ENCODE measurements around the gene CDC42BPA.
"Not testable (repeated sequence)": the region's sequence is repeated elsewhere in the genome, so short reads cannot be mapped to it uniquely, and the experiment has no call there.

The CDC42BPA gene

DNA sequence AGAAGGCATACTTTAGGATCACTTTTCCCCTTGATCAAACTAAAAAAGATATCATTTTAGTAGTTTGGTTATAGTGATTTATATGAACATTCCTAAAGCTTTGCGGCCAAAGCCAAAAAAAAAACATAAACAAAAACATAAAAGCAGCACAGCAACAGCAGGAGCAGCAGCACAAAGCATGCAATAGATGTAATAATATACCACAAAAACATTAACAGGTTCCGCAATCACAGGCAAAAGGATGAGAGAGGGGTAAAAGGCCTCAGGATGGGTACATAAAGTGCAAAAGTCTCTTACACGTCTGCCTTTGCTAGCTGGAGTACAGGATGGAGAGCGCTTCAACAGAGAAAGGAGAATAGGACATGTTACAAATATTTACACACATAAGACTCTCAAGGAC, 259.2 kb downstream of the CDC42BPA start:
- no peak for DNase-seq

DNA sequence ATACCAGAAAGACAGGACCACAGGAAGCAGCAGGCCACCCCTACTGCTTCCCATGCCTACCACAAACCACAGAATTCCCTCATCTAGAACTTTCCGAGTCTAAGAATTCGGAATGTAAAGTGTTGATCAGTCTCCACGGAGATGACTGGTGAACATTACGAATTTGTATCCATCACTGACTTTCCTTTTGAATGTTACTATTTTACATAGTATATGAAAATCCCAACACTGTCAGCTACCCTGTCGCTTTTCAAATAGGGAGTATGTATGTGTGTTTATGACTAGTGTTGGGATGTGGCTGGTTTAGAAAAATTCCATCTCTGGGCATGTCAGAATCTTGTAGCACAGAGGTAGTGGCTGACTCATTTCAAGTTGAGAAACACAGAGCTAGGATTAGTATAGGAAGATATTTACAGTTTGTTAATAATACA, 260.0 kb downstream of the CDC42BPA start:
- DNase-seq: no peak

DNA sequence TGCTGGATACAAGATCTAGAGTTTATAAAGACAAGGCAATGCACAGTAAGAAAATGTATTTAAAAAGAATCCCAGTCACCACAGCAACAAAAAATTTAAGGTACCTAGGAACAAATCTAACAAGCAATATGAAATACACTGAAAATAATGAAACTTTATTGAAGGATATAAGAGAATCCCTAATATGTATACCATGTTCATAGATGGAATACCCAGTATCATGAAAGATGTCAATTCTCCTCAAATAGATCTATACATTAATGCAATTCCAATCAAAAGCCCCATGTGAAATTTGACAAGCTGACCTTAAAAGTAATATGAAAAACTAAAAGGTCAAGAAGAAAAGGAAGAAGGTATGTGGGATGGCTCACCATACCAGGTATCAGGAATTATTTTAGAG, 269.0 kb downstream of the CDC42BPA start:
- DNase-seq: no peak

DNA sequence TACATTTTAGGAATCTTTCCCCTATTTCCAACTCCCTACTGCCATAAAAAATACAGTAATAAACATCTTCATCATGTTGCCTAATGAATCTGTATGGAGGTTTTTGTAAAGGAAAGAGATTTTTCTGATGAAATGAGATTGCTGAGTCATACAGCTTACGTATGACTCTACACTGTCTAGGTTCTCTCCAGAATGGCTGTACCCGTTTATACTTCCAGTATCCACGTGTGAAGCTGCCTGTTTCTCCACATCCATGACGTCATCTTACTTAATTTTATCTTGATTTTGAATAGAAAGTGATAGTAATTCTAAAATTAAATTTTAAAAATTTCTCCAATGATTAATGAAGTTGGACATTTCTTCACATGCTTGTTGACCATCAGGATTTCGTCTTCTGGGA, 274.5 kb downstream of the CDC42BPA start:
- no peak for DNase-seq

DNA sequence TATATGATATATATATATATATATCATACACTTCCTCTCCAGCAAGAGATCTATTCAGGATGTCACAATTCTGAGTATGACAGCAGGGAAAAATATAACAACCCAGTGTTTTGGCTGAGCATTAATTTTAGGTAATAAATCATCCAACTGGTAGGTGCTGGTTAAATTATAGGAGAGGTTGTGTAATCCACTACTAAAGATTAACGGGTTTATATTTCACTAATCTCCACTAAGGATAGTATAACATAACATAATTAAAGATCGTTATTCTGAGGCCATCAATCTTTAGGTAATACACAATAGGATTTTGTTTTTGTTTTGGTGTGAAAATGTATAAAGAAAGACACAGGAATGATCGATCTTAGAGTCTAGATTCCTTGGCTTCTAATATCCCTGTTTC, 276.0 kb downstream of the CDC42BPA start:
- no peak for DNase-seq

DNA sequence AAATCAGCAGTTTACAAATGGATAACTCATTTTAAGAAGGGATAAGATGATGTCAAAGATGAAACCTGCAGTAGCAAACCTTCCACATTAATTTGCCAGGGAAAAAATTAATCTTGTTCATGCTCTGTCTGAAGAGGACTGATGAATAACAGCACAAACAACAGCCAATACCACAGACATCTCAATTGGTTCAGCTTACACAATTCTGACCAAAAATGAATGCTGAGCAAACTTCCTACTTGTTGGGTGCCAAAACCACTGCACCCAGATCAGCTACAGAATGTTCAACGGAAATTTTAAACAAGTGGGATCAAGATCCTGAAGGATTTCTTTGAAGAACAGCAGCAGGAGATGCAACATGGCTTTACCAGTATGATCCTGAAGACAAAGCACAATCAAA, 279.9 kb downstream of the CDC42BPA start:
- DNase-seq: no peak

DNA sequence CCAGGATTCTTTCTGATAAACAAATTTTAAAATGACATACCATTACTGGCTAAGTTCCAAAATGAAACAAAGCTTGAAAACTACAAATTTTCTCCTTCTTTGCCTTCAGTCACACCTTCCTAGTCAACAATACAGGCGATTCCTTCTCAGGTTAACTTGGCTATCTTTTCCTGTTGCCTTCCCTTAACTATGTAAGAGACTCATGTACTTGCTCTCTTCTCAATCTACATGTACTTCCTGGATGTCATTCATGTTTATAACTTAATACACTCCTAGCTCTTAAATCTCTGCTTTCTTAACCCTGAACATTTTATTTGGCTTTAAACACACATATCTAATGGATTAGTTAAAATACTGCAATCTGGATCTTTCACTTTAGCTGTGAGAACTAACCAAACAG, 281.2 kb downstream of the CDC42BPA start:
- DNase-seq: no peak

DNA sequence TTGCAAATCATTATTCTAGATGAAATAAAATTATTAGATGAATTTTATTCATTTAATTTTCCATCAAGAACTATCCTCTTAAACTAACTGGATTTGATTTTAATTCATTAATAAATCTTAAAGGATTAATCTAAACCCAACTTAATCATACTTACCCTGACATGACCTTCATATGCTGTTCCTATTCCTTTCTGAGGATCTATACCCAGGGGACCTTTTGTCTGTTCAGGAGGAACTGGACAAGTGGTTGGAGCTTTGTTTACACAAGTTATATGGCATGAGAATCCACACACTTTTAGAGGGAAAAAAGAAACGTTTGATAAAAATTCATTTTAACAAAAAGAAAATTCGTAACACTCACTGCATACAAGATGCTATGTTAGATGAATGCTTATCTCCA, 283.0 kb downstream of the CDC42BPA start:
- no peak for DNase-seq

DNA sequence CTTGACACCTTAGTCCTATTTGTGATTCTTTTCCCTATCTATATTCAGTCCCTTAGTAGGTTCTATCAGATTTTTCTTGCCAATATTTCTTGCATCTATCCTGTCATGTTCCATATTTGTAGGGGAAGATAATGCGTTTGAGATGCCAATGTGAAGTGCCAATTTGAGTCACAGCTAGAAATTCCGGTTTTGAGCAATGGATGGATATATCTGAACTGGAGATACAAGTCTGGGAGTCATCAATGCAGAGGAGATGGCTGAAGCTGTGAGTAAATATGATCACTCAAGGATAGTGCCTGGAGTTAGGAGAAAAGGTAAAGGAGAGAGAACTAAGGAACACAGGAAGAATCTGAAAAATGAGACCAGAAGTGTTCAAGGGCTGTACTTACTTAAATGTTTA, 284.4 kb downstream of the CDC42BPA start:
- no peak for DNase-seq

DNA sequence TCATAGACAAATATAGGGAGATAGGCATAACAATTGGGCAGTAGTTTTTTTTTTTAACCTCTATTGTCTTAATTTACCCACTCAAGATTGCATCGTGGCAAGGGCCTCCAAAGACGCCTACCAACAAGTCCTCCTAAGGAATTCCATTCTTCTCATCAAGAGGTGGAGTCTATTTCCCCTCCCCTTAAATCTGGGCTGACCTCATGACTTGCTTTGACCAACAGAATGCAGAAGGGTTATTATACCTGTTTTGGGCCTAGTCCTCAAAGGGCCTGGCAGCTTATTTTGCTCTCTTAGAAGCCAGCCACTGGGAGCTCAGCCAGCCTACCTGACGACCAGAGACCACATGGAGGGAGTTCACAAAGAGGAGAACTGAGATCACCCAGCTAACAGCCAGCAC, 285.9 kb downstream of the CDC42BPA start:
- DNase-seq: no peak

DNA sequence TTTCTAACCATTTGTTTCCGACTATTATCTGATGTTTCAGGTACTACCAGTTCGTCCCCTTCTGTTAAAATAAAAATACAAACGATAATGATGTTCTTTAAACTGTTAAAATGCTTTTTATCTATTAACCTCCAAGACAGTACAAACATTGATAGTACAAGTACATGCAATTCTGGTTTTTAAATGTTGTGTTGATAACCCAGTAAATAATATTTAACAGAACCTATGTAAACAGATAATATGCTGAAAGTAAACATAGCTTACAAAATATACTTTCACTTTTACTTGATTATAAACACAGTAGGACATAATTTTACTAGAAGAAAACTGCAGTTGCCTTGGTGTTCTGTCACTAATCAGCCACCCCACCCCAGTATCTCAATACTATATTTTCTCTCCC, 301.3 kb downstream of the CDC42BPA start:
- DNase-seq: no peak

DNA sequence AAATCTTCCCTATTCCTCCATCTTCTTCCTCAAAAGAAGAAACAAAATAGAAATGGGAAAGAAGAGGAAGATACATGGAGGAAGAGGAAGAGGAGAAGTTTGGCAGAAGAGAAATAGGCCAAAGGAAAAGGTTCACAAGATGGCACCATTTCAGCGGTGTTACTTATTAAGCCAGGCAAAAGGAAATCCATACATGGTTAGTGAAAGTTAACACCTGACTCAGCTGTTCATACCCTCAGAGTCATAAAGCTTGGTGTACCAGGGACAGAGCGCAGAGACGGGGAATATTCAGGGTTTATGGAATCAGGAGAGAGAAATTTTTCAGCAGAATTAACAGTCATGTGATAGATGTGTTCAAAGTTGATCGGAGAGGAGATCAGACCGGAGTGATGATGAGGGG, 307.6 kb downstream of the CDC42BPA start:
- DNase-seq: no peak

DNA sequence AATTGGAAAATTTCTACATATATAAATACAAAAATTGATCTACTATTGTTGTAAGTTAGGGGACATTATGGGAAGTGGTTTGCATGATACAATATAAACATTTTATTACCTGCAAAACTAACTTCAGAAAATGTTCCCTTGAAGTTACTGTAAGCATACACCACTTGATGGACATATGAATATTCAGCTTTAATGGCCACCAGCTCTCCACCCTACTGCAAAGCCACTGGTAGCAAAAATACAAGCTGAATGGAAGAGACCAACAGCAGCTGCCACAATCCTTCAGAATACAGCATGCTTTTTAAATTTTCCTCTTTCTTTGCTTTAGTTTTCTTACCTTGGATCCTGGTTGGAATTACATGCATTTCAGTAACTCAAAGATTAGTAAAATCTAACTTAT, 308.4 kb downstream of the CDC42BPA start:
- DNase-seq: no peak

DNA sequence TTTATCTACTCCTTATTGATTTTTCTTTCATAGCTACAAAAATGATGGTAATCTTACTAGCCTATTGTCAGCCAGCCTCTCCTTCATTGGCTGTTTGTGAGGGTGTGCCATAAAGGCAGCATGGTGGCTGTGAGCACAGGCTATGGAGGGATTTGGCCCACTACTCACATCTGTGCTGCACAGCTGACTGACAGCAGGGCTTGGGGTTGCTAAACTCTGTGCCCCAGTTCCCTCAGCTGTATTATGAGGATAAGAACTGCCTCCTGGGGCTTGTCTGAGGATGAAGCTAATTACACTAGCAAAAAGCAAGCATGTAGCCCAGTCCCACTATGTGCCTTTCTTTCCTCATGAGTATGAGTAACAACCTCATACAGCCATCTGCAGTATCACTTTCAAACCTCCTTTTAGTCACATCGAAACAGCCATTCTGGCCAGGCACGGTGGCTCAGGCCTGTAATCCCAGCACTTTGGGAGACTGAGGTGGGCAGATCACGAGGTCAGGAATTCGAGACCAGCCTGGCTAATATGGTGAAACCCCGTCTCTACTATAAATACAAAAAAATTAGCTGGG, 312.0 kb downstream of the CDC42BPA start:
- DNase-seq: no peak

DNA sequence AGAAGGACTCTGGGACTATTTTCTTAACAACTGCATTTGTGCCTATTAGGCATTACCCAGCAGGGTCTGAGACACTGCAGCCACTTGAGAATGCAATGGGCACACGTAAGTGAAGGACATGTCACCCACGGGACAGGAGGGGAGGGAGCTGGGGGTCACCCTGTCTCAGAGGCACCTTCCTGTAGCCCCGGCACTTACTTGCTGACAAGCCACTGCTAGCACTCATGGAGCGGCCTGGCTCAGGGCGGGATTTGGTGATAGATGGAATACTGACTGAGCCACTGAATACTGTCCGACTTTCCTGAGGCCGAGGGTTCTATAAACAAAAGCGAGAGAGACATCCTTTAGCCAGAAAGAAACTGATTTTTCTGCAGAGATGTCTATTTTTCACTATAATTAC, 313.5 kb downstream of the CDC42BPA start:
- no peak for DNase-seq

DNA sequence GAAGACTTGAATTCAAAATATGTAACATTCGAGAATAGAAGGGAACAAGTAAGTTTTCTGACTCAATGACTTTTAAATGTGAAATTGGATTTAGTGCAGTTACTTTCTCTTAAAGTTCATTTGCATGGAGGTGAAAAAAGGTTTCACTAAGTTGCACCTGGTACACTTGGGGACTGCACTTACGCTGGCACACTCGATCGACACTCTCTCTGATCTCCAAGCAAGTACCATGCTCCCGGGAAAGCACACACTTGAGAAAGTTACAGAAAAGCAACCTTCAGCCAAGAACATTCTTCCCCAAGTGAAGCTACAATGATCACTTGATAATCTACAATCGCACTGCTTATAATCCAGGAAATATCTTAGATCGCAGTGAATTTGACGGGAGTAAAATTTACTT, 315.1 kb downstream of the CDC42BPA start:
- DNase-seq: no peak

DNA sequence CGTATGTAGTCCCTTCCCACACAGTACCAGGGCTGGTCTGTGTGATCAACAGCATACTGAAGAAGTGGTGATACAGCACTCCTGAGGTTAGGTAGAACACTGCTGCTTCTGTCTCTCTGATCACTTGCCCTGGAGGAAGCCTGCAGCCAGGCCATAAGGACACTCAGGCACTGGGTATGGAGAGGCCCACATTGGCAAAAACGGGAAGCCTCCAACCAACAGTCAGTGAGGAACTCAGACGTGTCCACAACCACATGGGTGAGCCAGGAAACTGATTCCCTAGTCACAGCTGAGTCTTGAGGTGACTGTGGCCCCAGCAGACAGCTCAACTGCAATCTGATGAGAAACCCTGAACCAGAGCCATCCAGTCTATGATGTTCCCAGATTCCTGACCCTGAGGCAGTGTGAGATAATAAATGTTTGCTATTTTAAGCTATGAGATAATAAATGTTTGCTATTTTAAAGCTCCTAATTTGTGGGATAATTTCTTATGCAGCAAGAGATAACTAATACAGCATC, 315.7 kb downstream of the CDC42BPA start:
- DNase-seq: no peak

DNA sequence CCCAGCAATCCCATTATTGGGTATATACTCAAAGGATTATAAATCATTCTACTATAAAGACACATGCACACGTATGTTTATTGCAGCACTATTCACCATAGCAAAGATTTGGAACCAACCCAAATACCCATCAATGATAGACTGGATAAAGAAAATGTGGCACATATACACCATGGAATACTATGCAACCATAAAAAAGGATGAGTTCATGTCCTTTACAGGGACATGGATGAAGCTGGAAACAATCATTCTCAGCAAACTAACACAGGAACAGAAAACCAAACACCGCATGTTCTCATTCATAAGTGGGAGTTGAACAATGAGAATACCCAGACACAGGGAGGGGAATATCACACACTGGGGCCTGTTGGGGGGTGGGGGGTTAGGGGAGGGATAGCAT, 318.7 kb downstream of the CDC42BPA start:
- not testable (repeated sequence) for DNase-seq

DNA sequence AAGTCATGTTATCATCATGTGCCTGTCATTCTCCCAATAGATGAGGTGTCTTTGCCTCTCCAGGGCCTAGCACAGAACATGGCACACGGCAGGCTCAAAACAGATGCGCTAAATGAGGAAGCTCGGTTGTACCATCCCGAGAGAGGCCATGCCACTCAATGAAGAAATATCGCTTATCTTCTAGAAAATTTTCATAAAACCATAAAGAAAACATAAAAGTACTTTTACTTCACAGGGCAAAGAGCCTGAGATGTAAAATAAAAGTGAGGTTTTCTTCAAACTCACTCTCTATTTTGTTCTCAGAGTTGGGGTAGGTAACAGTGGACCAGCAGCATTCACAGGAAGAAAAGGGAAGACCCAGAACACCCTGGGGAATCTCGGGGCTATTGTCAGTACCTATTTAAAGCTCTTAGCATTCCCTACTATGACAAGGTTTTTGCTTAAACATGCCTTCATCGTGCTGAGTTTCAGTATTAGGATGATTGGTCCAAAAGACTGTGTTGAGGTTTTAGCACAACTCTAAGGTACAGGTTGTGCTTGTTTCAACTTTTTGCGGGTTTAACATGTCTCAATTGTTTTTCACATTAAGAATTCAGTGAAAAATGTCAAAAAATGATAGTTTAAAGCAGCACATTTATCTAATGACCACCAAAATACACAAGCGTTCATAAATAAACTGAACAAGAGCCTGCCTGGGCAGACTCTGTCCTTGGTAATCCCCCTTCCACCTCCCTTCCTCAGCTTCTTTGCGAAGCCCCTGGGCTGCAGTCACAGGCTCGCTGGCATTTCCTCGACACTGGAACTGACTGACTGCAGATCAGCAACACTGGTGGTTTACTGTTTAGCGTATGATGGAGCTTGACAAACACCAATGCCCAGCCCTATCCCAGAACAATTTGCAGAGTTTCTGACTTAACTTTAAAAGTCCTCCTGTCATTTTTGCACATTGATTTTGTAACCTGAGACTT, 322.6 kb downstream of the CDC42BPA start:
- no peak for DNase-seq

DNA sequence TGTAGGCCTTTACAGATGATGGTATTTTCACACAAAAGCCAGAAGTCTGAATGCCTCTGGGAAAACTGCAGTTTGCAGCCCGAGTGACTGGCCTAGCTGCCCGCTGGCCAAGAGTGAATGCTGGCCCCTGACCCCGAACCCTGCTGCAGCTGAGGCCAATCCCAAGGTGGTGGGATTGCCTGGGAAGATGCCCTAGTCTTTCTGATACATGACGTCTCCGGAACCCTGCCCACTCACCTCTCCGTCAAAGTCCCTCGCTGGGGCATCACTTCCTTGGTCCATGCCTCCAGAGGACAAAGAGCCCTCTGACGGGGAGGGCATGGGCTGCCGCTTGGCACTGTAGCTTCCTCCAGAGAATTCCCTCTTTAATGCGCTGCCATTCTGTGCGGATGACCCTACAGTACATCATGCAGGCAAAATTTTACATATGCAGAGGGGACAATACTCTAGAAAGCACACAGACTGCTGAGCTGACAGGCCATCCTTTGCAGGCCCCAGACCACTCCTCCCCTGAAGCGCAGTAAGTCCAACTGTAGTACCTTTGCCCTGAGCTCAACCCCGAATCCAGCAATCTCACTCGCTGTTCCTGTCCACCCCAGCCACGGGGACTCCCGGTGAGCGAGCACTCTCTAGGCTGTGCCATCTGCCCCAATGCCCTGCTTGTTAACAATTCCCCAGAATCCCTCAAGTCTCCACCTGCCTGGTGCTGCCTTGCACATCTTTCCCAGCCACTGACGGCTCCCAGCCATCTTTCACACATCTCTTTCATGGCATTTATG, 323.5 kb downstream of the CDC42BPA start:
- no peak for DNase-seq

DNA sequence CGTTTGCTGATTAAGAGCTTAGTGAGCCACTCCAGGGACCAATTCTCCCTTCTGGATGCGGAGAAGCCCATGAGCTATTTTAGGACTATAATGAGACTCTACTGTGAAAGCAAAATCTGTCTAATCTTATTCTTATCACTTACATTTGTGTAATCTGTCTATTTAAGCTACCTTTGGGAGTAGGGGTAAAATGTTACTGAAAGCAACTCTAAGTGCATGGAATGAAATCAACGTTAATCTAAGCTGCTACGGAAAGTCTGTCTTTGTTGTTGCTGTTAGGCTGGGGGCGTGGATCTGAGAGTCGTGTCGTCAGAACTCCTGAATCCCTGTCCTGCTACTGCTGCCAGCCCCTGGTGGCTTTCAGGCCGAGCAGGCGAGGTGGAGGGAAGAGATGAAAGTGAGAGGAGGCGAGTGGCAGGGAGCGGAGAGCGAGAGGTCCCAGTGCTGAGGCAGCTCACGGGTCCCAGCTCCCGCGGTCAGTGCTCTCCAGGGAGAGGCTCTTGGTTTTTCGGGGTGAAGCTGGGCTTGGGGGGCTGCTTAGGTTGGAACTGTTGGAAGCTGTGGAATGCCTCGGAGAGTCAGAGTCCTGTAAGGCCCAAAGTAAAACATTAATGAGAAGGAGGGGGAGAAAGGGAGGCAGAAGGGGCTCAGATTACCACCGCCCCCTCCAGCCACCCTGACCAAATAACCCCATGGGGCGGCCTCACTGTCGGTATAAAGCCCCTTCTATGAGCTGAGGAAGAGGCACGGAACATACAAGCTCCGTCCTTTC, 324.3 kb downstream of the CDC42BPA start:
- DNase-seq: no peak

DNA sequence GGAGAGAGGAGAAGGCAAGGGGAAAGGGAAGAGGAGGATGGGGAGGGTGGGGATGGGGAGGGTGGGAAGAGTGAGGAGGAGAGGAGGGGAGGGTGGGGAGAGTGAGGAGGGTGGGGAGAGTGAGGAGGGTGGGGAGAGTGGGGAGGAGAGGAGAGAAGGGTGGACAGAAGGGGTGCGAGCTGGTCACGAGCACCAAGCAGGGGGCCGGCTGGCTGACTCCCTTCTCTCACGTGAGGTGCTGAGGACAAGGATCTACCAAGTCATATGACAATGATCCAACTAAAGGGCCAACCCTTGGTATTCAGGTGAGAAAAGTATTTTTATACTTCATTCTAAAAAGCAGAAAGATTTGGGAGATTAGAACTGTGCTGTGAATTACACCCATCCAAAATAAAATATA, 326.4 kb downstream of the CDC42BPA start:
- no peak for DNase-seq

Measured in NCI-H526 treated with DMSO at 0.1 percent for 48 hours (cell line).